GM12872 (cell line): Measurements from ENCODE around the gene ABL1.

Source experiments
- CTCF ChIP-seq: IDR thresholded peaks from 3 replicates; pipeline ENCODE4 v1.5.1; 2011; ENCODE audit warnings: low read depth, mild to moderate bottlenecking, low read length, moderate library complexity; ENCODE audit not compliant: insufficient read depth

The ABL1 gene

GRCh38 chr9:130847306-130848217, 12.5 kb downstream of the ABL1 start:
- no peak for TF ChIP-seq CTCF

- TF ChIP-seq CTCF: no peak
Measured at GRCh38 chr9:130849356-130849755, 14.3 kb downstream of the ABL1 start.

- TF ChIP-seq CTCF: no peak
Measured at GRCh38 chr9:130852801-130853200, 17.7 kb downstream of the ABL1 start.

GRCh38 chr9:130854092-130854491, 19.0 kb downstream of the ABL1 start:
- TF ChIP-seq CTCF: no peak

GRCh38 chr9:130854835-130855234, 19.8 kb downstream of the ABL1 start:
- no peak for TF ChIP-seq CTCF

GRCh38 chr9:130856474-130856873, 21.4 kb downstream of the ABL1 start:
- no peak for TF ChIP-seq CTCF

- TF ChIP-seq CTCF: no peak
Measured at GRCh38 chr9:130857864-130858738, 23.0 kb downstream of the ABL1 start.
